HEK293T (cell line): ENCODE data around the gene CXCL14.

Source experiments
- CTCF ChIA-PET: fragments of 350-600 bp; formaldehyde crosslinking; extraction: SDS; loops from one replicate; lab custom pipeline; 2021; ENCODE audit warnings: antibody characterized with exemption, inconsistent platforms; lab: Yijun Ruan, JAX
- POLR2A ChIA-PET: fragments of 350-600 bp; formaldehyde crosslinking; extraction: SDS; loops from one replicate; lab custom pipeline; 2020; ENCODE audit warnings: antibody characterized with exemption, inconsistent platforms; lab: Yijun Ruan, JAX
- DNase-seq: peaks from one replicate; pipeline ENCODE4 v3.0.0; 2012; ENCODE audit warnings: mixed read lengths; ENCODE audit errors: extremely low spot score
- ARNT ChIP-seq: fragments of 450-650 bp; IDR thresholded peaks from 2 replicates; pipeline ENCODE4 v1.6.1; 2017; ENCODE audit warnings: mild to moderate bottlenecking
- BHLHE40 ChIP-seq: fragments of 450-650 bp; IDR thresholded peaks from 2 replicates; pipeline ENCODE4 v1.6.1; 2016; ENCODE audit warnings: mild to moderate bottlenecking, moderate library complexity, borderline replicate concordance
- CTBP1 ChIP-seq: fragments of 450-650 bp; IDR thresholded peaks from 2 replicates; pipeline ENCODE4 v1.6.1; 2016; ENCODE audit warnings: borderline replicate concordance
- ELF4 ChIP-seq: fragments of 450-650 bp; IDR thresholded peaks from 2 replicates; pipeline ENCODE4 v1.6.1; 2017; ENCODE audit warnings: antibody characterized with exemption
- FOXA1 ChIP-seq: fragments of 450-650 bp; IDR thresholded peaks from 2 replicates; pipeline ENCODE4 v1.6.1; 2016; ENCODE audit warnings: mild to moderate bottlenecking
- FOXK2 ChIP-seq: fragments of 450-650 bp; IDR thresholded peaks from 2 replicates; pipeline ENCODE4 v1.6.1; 2016; ENCODE audit warnings: mild to moderate bottlenecking
- FOXM1 ChIP-seq: fragments of 450-650 bp; IDR thresholded peaks from 2 replicates; pipeline ENCODE4 v1.6.1; 2017; ENCODE audit warnings: mild to moderate bottlenecking, borderline replicate concordance
- HDGF ChIP-seq: fragments of 450-650 bp; IDR thresholded peaks from 2 replicates; pipeline ENCODE4 v1.6.1; 2017; ENCODE audit warnings: antibody characterized with exemption, borderline replicate concordance
- L3MBTL2 ChIP-seq: fragments of 450-650 bp; conservative IDR thresholded peaks from 2 replicates; pipeline ENCODE4 v1.6.1; 2016; ENCODE audit warnings: mild to moderate bottlenecking
- LEF1 ChIP-seq: fragments of 450-650 bp; IDR thresholded peaks from 2 replicates; pipeline ENCODE4 v1.6.1; 2017; ENCODE audit warnings: mild to moderate bottlenecking, borderline replicate concordance
- NFRKB ChIP-seq: fragments of 450-650 bp; IDR thresholded peaks from 2 replicates; pipeline ENCODE4 v1.6.1; 2016; ENCODE audit warnings: mild to moderate bottlenecking, moderate library complexity
- SP1 ChIP-seq: fragments of 450-650 bp; IDR thresholded peaks from 2 replicates; pipeline ENCODE4 v1.6.1; 2017
- SUZ12 ChIP-seq: fragments of 450-650 bp; IDR thresholded peaks from 2 replicates; pipeline ENCODE4 v1.6.1; 2016; ENCODE audit warnings: mild to moderate bottlenecking
- TARDBP ChIP-seq: fragments of 450-650 bp; IDR thresholded peaks from 2 replicates; pipeline ENCODE4 v1.6.1; 2016
- ZNF384 ChIP-seq: fragments of 450-650 bp; IDR thresholded peaks from 2 replicates; pipeline ENCODE4 v1.6.1; 2016
- TF ChIP-seq, protein P1 (sequence below): fragments of 450-650 bp; IDR thresholded peaks from 2 replicates; pipeline ENCODE4 v1.6.1; 2016

CXCL14 gene

DNA sequence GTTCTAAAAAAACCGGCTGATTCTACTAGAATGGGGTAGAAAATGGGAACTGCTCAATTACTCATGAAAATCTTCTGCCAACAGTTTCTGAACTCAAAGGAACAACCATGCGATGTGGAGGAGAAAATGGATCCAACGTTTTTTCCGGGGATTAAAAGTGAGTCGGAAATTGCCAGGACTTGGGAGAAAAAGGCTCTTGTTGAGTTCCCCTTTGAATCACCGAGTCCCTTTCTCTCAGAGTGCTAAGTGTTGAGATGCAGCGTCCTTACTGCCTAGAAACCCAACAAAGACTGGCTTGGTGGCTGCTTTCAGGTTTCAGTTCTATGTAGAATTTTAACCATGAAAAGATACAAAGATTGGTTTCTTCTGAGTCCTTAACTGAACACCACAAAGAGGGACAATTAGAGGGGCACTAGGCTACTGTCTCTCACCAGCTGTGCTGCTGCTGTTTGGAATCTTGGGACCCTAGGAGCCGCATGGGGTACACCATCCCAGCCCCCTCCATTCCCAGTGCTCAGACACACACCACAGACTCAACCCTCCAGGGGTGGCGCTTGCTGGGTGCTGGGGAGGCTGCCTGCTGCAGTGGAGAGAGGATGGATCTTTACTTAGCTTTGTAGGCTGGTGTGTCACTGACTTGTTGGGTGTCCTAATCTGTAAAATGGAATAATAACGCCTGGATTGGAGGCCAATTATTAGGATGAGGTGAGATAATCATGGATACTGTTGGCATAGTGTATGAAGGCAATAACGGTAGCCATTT, 21.5 kb downstream of the CXCL14 start:
- ChIA-PET CTCF (interaction anchor here (10.6 to 11.4 kb wide), 2 partner anchors 8 to 95 kb away, joined by 124 to 450 read pairs; no protein-coding TSS in a partner anchor), POLR2A (no interaction called here)
- DNase-seq: no peak
- TF ChIP-seq CTBP1: no peak
- TF ChIP-seq LEF1: no peak
- TF ChIP-seq FOXK2: no peak
- no peak for TF ChIP-seq FOXM1
- TF ChIP-seq ARNT: no peak
- TF ChIP-seq BHLHE40: no peak
- TF ChIP-seq ZNF384: no peak
- TF ChIP-seq, protein P1, sequence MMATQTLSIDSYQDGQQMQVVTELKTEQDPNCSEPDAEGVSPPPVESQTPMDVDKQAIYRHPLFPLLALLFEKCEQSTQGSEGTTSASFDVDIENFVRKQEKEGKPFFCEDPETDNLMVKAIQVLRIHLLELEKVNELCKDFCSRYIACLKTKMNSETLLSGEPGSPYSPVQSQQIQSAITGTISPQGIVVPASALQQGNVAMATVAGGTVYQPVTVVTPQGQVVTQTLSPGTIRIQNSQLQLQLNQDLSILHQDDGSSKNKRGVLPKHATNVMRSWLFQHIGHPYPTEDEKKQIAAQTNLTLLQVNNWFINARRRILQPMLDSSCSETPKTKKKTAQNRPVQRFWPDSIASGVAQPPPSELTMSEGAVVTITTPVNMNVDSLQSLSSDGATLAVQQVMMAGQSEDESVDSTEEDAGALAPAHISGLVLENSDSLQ: no peak
- no peak for TF ChIP-seq FOXA1
- TF ChIP-seq SP1: no peak
- TF ChIP-seq L3MBTL2: no peak
- TF ChIP-seq TARDBP: no peak
- no peak for TF ChIP-seq HDGF
- TF ChIP-seq ELF4: no peak

DNA sequence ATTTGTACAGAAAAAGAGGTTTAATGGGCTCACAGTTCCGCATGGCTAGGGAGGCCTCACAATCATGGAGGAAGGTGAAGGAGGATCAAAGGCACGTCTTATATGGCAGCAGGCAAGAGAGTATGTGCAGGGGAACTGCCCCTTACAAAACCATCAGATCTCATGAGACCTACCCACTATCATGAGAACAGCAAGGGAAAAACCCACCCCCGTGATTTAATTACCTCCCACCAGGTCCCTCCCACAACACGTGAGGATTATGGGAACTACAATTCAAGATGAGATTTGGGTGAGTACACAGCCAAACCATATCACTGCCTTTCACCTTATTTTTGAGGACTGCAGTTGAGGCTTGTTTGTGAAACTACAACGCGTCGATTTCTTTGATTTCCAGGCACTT, 22.2 kb downstream of the CXCL14 start:
- CTCF ChIA-PET: interaction anchor here (1.3 to 11.4 kb wide), 4 partner anchors 9 to 172 kb away, joined by 3 to 450 read pairs (median 64); no protein-coding TSS in a partner anchor
- TF ChIP-seq L3MBTL2 (no peak), ARNT (no peak), SP1 (no peak), CTBP1 (no peak), SUZ12 (no peak), FOXM1 (no peak), FOXA1 (no peak), FOXK2 (no peak), TARDBP (no peak), LEF1 (no peak), ELF4 (no peak), HDGF (no peak), ZNF384 (no peak), NFRKB (no peak), BHLHE40 (no peak)
- TF ChIP-seq, protein P1: no peak
- DNase-seq: no peak
- POLR2A ChIA-PET: no interaction called here

DNA sequence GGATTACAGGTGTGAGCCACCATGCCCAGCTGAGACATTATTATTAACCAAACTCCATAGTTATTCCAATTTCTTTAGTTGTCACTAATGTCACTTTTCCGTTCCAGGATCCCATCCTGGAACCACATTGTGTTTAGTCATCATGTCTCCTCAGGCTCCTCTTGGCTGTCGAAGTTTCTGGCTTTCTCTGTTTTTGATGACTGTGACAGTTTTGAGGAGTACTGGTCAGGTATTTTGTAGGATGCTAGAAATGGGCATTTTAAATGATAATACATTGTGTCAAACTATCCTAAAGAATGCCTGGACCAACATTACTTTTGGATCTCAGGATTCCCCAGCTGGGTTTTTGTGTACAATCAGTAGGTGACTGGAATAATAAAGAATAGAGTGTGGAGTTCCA, 23.3 kb downstream of the CXCL14 start:
- CTCF ChIA-PET: interaction anchor here (1.3 to 11.4 kb wide), 4 partner anchors 10 to 173 kb away, joined by 3 to 450 read pairs (median 64); no protein-coding TSS in a partner anchor
- DNase-seq: no peak
- TF ChIP-seq ZNF384 (no peak), LEF1 (no peak), SUZ12 (no peak), FOXA1 (no peak), TARDBP (no peak), ELF4 (no peak), CTBP1 (no peak), L3MBTL2 (no peak)
- POLR2A ChIA-PET: no interaction called here

DNA sequence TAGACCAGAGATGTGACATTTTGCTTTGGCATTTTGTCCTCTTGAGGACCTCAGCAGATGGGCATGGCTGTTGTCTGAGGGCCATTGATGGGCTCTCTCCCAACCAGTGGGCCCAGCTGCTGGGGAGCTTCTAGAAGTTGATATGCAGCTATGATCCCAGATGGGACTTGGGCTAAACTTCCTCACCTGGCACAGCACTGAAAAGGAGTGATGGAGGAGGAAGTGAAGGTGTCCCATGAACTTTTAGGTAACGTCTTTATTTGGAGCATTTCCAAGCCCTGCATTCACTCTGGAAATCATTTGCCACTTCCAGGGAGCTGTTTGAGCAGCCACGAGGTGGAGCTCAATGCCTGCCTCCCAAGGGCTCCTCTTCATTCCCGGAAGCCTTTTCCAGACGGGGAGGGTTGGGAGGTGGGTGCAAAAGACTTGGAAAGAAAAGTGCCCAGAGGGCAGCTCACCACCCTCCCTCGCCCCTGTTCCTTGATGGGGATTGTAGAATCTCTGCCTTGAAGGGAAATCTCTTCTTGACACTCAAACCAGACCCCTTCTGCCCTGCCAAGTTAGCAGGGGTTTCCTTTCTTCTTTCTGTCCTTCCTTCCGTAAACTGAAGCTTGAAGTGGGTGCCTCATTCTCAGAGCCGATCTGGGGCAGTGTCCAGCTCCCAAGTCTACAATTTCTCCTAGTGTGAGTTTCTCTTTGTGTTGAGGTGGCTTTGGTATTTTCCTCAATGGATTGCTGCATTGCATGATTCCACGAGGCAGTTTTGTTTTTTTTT, 24.9 kb downstream of the CXCL14 start:
- ChIA-PET CTCF (interaction anchor here (0.6 to 11.4 kb wide), 18 partner anchors 8 to 679 kb away, joined by 3 to 450 read pairs (median 6); partner anchors contain the start of gene CXCL14), POLR2A (interaction anchor here (0.8 to 5.3 kb wide), 6 partner anchors 12 to 295 kb away, joined by 3 to 25 read pairs (median 4); no protein-coding TSS in a partner anchor)
- peak; percentile 68 for DNase-seq
- TF ChIP-seq ZNF384 (no peak; the same call in 1 of the 2 replicates), ELF4 (no peak), FOXA1 (no peak), ARNT (no peak), SP1 (no peak), L3MBTL2 (no peak), CTBP1 (no peak), NFRKB (no peak), LEF1 (no peak), FOXM1 (no peak), FOXK2 (no peak), SUZ12 (no peak), HDGF (no peak), TARDBP (no peak), BHLHE40 (no peak)
- TF ChIP-seq, protein P1: no peak
